Mesothelial cell of epicardium (in vitro differentiated cells): ENCODE data around the gene RAD51C. TPM values are rescaled to one million over a fixed set of nuclear protein-coding genes. Genes with fewer than 3 reads are reported as not detected.
"Not testable (repeated sequence)": the region's sequence is repeated elsewhere in the genome, so short reads cannot be mapped to it uniquely, and the experiment has no call there.

ENCODE experiments used
- DNase-seq, 2 experiments: peaks; one replicate each; pipeline ENCODE4 v3.0.0; 2021; ENCODE audit warnings: low spot score in 2 of 2; ENCODE audit not compliant: unreplicated experiment in 2 of 2
- H3K27ac Mint-ChIP-seq: 2 replicates; pipeline ENCODE4 v1.8.0; 2021; ENCODE audit warnings: mixed read lengths
- H3K27me3 Mint-ChIP-seq: 2 replicates; pipeline ENCODE4 v1.8.0; 2021; ENCODE audit warnings: low read depth, mixed read lengths
- H3K36me3 Mint-ChIP-seq: 2 replicates; pipeline ENCODE4 v1.8.0; 2021; ENCODE audit warnings: mixed read lengths
- H3K4me1 Mint-ChIP-seq: 2 replicates; pipeline ENCODE4 v1.8.0; 2021; ENCODE audit warnings: mixed read lengths
- H3K4me3 Mint-ChIP-seq: 2 replicates; pipeline ENCODE4 v1.8.0; 2021; ENCODE audit warnings: mild to moderate bottlenecking, moderate library complexity, mixed read lengths
- H3K9me3 Mint-ChIP-seq: 2 replicates; pipeline ENCODE4 v1.8.0; 2021; ENCODE audit warnings: mixed read lengths
- total RNA-seq: library from RNA; stranded (reverse); gene quantifications from 3 replicates; pipeline ENCODE4 v1.2.1, GENCODE V29; 2021
- TF ChIP-seq, protein P1 (sequence below): fragments of 200-600 bp; sonication (generic); IDR thresholded peaks from one replicate; pipeline ENCODE4 v1.5.0; 2021; ENCODE audit warnings: antibody characterized with exemption; ENCODE audit not compliant: unreplicated experiment

RAD51C gene
- total RNA-seq, 1 donor from 2014 or later: 31.7 TPM

DNA sequence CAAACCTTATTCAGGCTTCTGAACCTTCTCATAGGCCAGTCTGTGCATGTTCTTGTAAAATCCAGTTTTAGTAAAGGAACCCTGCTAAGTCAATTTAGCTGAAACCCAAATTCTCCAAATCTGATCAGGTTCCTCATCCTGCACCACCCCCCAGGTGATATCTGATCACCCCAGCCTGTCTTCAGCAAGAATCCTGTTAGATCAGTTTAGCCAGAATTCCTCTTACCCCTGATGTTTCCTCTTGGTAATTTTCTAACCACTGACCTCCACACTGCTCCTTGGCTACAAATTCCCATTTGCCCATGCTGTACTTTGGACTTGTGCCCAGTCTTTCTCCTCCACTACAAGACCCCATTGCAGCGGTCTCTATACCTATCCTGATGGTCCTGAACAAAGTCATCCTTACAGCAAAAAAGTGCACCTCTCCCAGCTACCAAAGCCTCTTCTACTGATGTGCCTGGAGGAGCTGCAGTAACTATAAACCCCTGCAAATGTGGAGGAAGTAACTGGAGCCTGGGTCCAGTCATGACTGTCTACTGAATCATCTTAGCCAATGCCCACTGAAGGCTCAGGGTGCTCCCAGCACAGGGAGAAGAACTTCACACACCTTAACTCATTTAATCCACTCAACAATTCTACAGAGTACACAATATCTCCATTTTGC, 24.3 kb upstream of the RAD51C start:
- DNase-seq: no peak
- no peaks in the 10 kb centered on the region for H3K27me3 Mint-ChIP-seq
- no peaks in the 10 kb centered on the region for H3K9me3 Mint-ChIP-seq
- peak overlapping the region; percentile 20 for H3K27ac Mint-ChIP-seq
- no peaks in the 10 kb centered on the region for H3K36me3 Mint-ChIP-seq
- TF ChIP-seq, protein P1, sequence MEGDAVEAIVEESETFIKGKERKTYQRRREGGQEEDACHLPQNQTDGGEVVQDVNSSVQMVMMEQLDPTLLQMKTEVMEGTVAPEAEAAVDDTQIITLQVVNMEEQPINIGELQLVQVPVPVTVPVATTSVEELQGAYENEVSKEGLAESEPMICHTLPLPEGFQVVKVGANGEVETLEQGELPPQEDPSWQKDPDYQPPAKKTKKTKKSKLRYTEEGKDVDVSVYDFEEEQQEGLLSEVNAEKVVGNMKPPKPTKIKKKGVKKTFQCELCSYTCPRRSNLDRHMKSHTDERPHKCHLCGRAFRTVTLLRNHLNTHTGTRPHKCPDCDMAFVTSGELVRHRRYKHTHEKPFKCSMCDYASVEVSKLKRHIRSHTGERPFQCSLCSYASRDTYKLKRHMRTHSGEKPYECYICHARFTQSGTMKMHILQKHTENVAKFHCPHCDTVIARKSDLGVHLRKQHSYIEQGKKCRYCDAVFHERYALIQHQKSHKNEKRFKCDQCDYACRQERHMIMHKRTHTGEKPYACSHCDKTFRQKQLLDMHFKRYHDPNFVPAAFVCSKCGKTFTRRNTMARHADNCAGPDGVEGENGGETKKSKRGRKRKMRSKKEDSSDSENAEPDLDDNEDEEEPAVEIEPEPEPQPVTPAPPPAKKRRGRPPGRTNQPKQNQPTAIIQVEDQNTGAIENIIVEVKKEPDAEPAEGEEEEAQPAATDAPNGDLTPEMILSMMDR: no peak
- H3K4me3 Mint-ChIP-seq: no peak overlapping the region
- peaks cover 21% of the 10 kb centered on the region for H3K4me1 Mint-ChIP-seq

DNA sequence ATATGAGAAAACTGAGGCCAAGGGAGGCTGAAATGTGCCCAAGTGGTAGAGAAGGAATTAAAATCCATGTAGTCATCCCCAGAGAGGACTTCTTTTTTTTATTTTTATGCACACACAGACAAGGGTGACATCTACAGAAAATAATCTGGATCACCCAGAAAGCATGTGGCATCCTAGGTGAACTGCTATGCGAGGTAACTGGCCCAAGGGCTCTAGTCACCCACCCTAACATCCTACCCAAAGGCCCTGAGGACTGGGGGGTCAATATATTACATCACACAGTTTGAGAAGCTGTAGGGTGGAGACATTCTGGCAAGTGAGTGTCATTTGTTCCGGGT, 23.8 kb upstream of the RAD51C start:
- Mint-ChIP-seq H3K27ac (no peak overlapping the region), H3K27me3 (no peaks in the 10 kb centered on the region), H3K4me3 (no peak overlapping the region), H3K9me3 (no peaks in the 10 kb centered on the region), H3K36me3 (no peaks in the 10 kb centered on the region), H3K4me1 (peaks cover 21% of the 10 kb centered on the region)
- no peak for DNase-seq
- TF ChIP-seq, protein P1: no peak

DNA sequence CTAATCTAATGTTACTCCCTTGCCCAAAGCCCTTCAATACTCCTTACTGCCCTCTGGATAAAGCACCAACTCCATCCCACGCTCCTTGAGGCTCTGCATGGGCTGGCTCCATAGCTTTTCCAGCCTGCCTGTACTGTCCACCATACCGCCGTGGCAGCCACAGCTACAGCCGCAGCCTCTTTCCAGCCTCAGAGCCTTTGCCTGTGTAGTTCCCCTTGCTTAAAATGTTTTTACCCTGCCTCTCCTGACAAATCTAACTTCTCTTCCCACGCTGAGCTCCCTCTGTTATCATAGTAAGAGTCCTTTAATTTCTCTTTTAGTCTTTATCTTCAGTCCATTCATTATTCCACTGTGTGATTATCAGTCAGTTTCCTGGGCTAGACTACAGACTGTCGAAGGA, 22.5 kb upstream of the RAD51C start:
- Mint-ChIP-seq H3K27ac (peak overlapping the region; percentile 76), H3K4me3 (no peak overlapping the region), H3K36me3 (no peaks in the 10 kb centered on the region), H3K27me3 (no peaks in the 10 kb centered on the region), H3K4me1 (peaks cover 21% of the 10 kb centered on the region), H3K9me3 (no peaks in the 10 kb centered on the region)
- TF ChIP-seq, protein P1: no peak
- no peak for DNase-seq

DNA sequence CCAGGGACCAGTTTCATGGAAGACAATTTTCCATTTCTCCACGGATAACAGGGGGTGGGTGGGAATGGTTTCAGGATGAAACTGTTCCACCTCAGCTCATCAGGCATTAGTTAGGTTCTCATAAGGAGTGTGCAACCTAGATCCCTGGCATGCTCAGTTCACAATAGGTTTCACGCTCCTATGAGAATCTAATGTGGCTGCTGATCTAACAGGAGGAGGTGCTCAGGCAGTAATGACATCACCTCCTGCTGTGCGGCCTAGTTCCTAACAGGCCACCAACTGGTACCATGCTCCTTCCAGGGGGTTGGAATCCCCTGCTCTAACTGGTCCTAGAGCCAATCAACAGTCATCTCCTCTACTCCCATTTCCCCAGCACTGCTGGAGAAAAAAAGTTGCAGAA, 20.4 kb upstream of the RAD51C start:
- Mint-ChIP-seq H3K4me3 (no peak overlapping the region), H3K9me3 (no peaks in the 10 kb centered on the region), H3K4me1 (peaks cover 21% of the 10 kb centered on the region), H3K27me3 (no peaks in the 10 kb centered on the region), H3K36me3 (no peaks in the 10 kb centered on the region), H3K27ac (peak overlapping the region; percentile 10)
- TF ChIP-seq, protein P1: no peak
- no peak for DNase-seq

DNA sequence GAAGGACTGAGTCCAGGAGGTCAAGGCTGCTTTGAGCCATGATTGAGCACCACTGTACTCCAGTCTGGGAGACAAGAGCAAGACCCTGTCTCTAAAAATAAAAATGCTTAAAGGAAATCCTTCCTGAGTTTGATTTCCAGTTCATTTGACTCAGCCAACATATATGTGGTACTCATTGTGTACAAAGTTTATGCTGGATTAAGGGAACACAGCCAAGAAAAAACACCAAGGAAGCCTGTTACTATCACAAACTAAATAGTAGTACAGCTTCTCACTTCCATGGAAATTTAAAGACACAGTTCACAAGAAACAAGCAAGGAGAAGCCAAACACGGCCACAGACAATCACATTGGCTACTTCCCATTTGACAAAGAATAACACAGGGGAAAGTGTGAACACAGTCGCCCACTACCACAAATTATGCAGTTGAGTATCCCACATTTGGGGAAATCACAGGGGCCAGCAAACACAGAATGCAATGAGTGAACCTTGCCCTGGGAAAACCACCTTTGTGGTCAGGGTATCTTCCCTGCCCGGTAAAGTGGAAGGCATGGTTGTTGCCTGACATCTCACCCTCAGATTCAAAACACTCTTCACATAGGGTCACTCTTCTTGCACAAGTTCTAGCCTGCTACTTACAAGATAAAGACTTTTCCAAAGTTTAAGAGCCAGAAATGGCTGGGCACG, 15.1 kb upstream of the RAD51C start:
- H3K27me3 Mint-ChIP-seq: no peaks in the 10 kb centered on the region
- no peak for DNase-seq
- H3K4me1 Mint-ChIP-seq: peaks cover 4% of the 10 kb centered on the region
- TF ChIP-seq, protein P1: no peak
- no peak overlapping the region for H3K27ac Mint-ChIP-seq
- no peak overlapping the region for H3K4me3 Mint-ChIP-seq
- no peaks in the 10 kb centered on the region for H3K36me3 Mint-ChIP-seq
- no peaks in the 10 kb centered on the region for H3K9me3 Mint-ChIP-seq

DNA sequence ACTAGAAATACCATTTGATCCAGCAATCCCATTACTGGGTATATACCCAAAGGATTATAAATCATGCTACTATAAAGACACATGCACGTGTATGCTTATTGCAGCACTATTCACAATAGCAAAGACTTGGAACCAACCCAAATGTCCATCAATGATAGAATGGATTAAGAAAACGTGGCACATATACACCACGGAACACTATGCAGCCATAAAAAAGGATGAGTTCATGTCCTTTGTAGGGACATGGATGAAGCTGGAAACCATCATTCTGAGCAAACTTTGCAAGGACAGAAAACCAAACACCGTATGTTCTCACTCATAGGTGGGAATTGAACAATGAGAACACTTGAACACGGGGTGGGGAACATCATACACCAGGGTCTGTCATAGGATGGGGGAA, 14.1 kb upstream of the RAD51C start:
- H3K36me3 Mint-ChIP-seq, H3K4me3 Mint-ChIP-seq, H3K9me3 Mint-ChIP-seq, H3K27me3 Mint-ChIP-seq, DNase-seq, H3K4me1 Mint-ChIP-seq, H3K27ac Mint-ChIP-seq: not testable (repeated sequence)
